HG02970 (cell line): ENCODE results near the gene TLE4.

Experiments
- ATAC-seq: cut with Tn5 transposase; IDR thresholded peaks from one replicate; pipeline ENCODE4 v1.9.1; 2021; ENCODE audit warnings: mild to moderate bottlenecking, moderate library complexity, moderate number of reproducible peaks; ENCODE audit not compliant: unreplicated experiment, low FRiP score

TLE4 gene

GRCh38 chr9:79684711-79685575 is 113.2 kb downstream of the TLE4 start:
- ATAC-seq = no peak

GRCh38 chr9:79685577-79685976 is 113.8 kb downstream of the TLE4 start:
- ATAC-seq = no peak

- no peak for ATAC-seq
Observed at GRCh38 chr9:79686381-79687130, 114.8 kb downstream of the TLE4 start.

GRCh38 chr9:79687131-79687447 is 115.3 kb downstream of the TLE4 start:
- no peak for ATAC-seq

GRCh38 chr9:79688363-79688762 is 116.6 kb downstream of the TLE4 start:
- no peak for ATAC-seq

GRCh38 chr9:79689576-79689975 is 117.8 kb downstream of the TLE4 start:
- ATAC-seq = no peak

GRCh38 chr9:79691496-79691895 is 119.7 kb downstream of the TLE4 start:
- no peak for ATAC-seq

GRCh38 chr9:79692857-79693571 is 121.2 kb downstream of the TLE4 start:
- no peak for ATAC-seq

GRCh38 chr9:79693750-79694149 is 122.0 kb downstream of the TLE4 start:
- ATAC-seq = no peak

- ATAC-seq = no peak
Observed at GRCh38 chr9:79694208-79694607, 122.4 kb downstream of the TLE4 start.

- no peak for ATAC-seq
Observed at GRCh38 chr9:79694676-79695400, 123.1 kb downstream of the TLE4 start.

- ATAC-seq = no peak
Observed at GRCh38 chr9:79695531-79696175, 123.9 kb downstream of the TLE4 start.

GRCh38 chr9:79698967-79699366 is 127.2 kb downstream of the TLE4 start:
- no peak for ATAC-seq

GRCh38 chr9:79699479-79699878 is 127.7 kb downstream of the TLE4 start:
- no peak for ATAC-seq

- ATAC-seq = no peak
Observed at GRCh38 chr9:79700607-79701360, 129.0 kb downstream of the TLE4 start.

- ATAC-seq = no peak
Observed at GRCh38 chr9:79701651-79702050, 129.9 kb downstream of the TLE4 start.

GRCh38 chr9:79705704-79706103 is 133.9 kb downstream of the TLE4 start:
- ATAC-seq = no peak

GRCh38 chr9:79706512-79706911 is 134.7 kb downstream of the TLE4 start:
- no peak for ATAC-seq

- no peak for ATAC-seq
Observed at GRCh38 chr9:79707589-79707988, 135.8 kb downstream of the TLE4 start.
